ENCODE data around the gene WBP1. TPM values are rescaled to one million over a fixed set of nuclear protein-coding genes. Genes with fewer than 3 reads are reported as not detected.
A peak's percentile ranks its signal among the peaks of the same experiment; 100 is the strongest.

Gene WBP1
- total and polyA plus RNA-seq, 2 donors (not counting 1 experiment from before 2014, with no cell fraction given): 43.8 to 78.1 TPM

GRCh38 chr2:74429487-74430451, 28.5 kb upstream of the WBP1 start:
- Histone ChIP-seq H3K36me3 (ENCODE audit: control insufficient read depth, insufficient read depth, low read length) (peaks cover 16% of the 10 kb centered on the region), H3K9me3 (ENCODE audit: control insufficient read depth, insufficient read depth, low read depth, low read length) (no peaks in the 10 kb centered on the region), H2AFZ (ENCODE audit: low read length) (no peak overlapping the region), H4K20me1 (ENCODE audit: control insufficient read depth, extremely low read depth, insufficient read depth, low read length) (no peaks in the 10 kb centered on the region), H3K4me1 (ENCODE audit: control insufficient read depth, extremely low read depth, insufficient read depth, low read length) (peaks cover 2% of the 10 kb centered on the region), H3K27ac (ENCODE audit: insufficient read depth, low read length) (no peak overlapping the region), H3K9ac (ENCODE audit: insufficient read depth, low read length) (no peak overlapping the region), H3K4me3 (replicated peaks in 1 of 4; ENCODE audit: control extremely low read depth in 1 of 4, insufficient read depth in 1 of 4, low read depth in 3 of 4, low read length in 4 of 4) (no peak overlapping the region), H3K79me2 (ENCODE audit: control insufficient read depth, insufficient read depth, low read length) (no peaks in the 10 kb centered on the region), H3K4me2 (ENCODE audit: extremely low read depth, insufficient read depth, low read length) (no peak overlapping the region), H3K27me3 (ENCODE audit: control insufficient read depth, insufficient read depth, low read length) (no peaks in the 10 kb centered on the region)
- peak in 1 of 2 donors; percentile 24 for DNase-seq (ENCODE audit: low read depth in 2 of 2)
- TF ChIP-seq CTCF (conservative IDR thresholded peaks at IDR 0.05 in 1 of 2, IDR thresholded peaks at IDR 0.05 in 1 of 2; ENCODE audit: low read depth in 1 of 2, low read length in 2 of 2) (no peak), EZH2 (IDR thresholded peaks at IDR 0.05; ENCODE audit: low read length, missing control alignments) (no peak)

- no peak for DNase-seq (ENCODE audit: low read depth in 2 of 2)
- Histone ChIP-seq H3K4me2 (ENCODE audit: extremely low read depth, insufficient read depth, low read length) (no peak overlapping the region), H3K4me3 (replicated peaks in 1 of 4; ENCODE audit: control extremely low read depth in 1 of 4, insufficient read depth in 1 of 4, low read depth in 3 of 4, low read length in 4 of 4) (no peak overlapping the region), H3K27ac (ENCODE audit: insufficient read depth, low read length) (no peak overlapping the region), H3K79me2 (ENCODE audit: control insufficient read depth, insufficient read depth, low read length) (no peaks in the 10 kb centered on the region), H3K9me3 (ENCODE audit: control insufficient read depth, insufficient read depth, low read depth, low read length) (no peaks in the 10 kb centered on the region), H3K36me3 (ENCODE audit: control insufficient read depth, insufficient read depth, low read length) (peaks cover 14% of the 10 kb centered on the region), H3K9ac (ENCODE audit: insufficient read depth, low read length) (no peak overlapping the region), H3K27me3 (ENCODE audit: control insufficient read depth, insufficient read depth, low read length) (no peaks in the 10 kb centered on the region), H3K4me1 (ENCODE audit: control insufficient read depth, extremely low read depth, insufficient read depth, low read length) (peaks cover 2% of the 10 kb centered on the region), H4K20me1 (ENCODE audit: control insufficient read depth, extremely low read depth, insufficient read depth, low read length) (no peaks in the 10 kb centered on the region), H2AFZ (ENCODE audit: low read length) (no peak overlapping the region)
- TF ChIP-seq CTCF (conservative IDR thresholded peaks at IDR 0.05 in 1 of 2, IDR thresholded peaks at IDR 0.05 in 1 of 2; ENCODE audit: low read depth in 1 of 2, low read length in 2 of 2): no peak
- TF ChIP-seq EZH2 (IDR thresholded peaks at IDR 0.05; ENCODE audit: low read length, missing control alignments): no peak
Measured at GRCh38 chr2:74430502-74430901, 27.7 kb upstream of the WBP1 start.

GRCh38 chr2:74436111-74436805, 22.0 kb upstream of the WBP1 start:
- Histone ChIP-seq H3K79me2 (ENCODE audit: control insufficient read depth, insufficient read depth, low read length) (no peaks in the 10 kb centered on the region), H4K20me1 (ENCODE audit: control insufficient read depth, extremely low read depth, insufficient read depth, low read length) (no peaks in the 10 kb centered on the region), H2AFZ (ENCODE audit: low read length) (no peak overlapping the region), H3K4me2 (ENCODE audit: extremely low read depth, insufficient read depth, low read length) (no peak overlapping the region), H3K9me3 (ENCODE audit: control insufficient read depth, insufficient read depth, low read depth, low read length) (no peaks in the 10 kb centered on the region), H3K9ac (ENCODE audit: insufficient read depth, low read length) (no peak overlapping the region), H3K27me3 (ENCODE audit: control insufficient read depth, insufficient read depth, low read length) (no peaks in the 10 kb centered on the region), H3K4me3 (replicated peaks in 1 of 4; ENCODE audit: control extremely low read depth in 1 of 4, insufficient read depth in 1 of 4, low read depth in 3 of 4, low read length in 4 of 4) (no peak overlapping the region), H3K27ac (ENCODE audit: insufficient read depth, low read length) (no peak overlapping the region), H3K4me1 (ENCODE audit: control insufficient read depth, extremely low read depth, insufficient read depth, low read length) (peaks cover 12% of the 10 kb centered on the region), H3K36me3 (ENCODE audit: control insufficient read depth, insufficient read depth, low read length) (peaks cover 2% of the 10 kb centered on the region)
- no peak for DNase-seq (ENCODE audit: low read depth in 2 of 2)
- TF ChIP-seq EZH2 (IDR thresholded peaks at IDR 0.05; ENCODE audit: low read length, missing control alignments) (no peak), CTCF (conservative IDR thresholded peaks at IDR 0.05 in 1 of 2, IDR thresholded peaks at IDR 0.05 in 1 of 2; ENCODE audit: low read depth in 1 of 2, low read length in 2 of 2) (no peak)

Data from fibroblast of lung (primary cell).